Body of pancreas (tissue), 4 donors: ENCODE measurements around the gene HPN.

Experiments used
- CTCF ChIP-seq, 7 experiments: fragments of 450-650 bp in 4 of 7; fragments of 200-600 bp in 3 of 7; sonication (generic) in 3 of 7; IDR thresholded peaks; one replicate each; pipeline ENCODE4 v1.5.1; 2016 to 2019; ENCODE audit warnings: antibody characterized with exemption in 7 of 7
- POLR2A ChIP-seq, 3 donors: fragments of 450-650 bp; IDR thresholded peaks; one replicate each; pipeline ENCODE4 v1.6.1; 2016; ENCODE audit warnings: antibody characterized with exemption in 3 of 3, mild to moderate bottlenecking in 2 of 3

GRCh38 chr19:35034588-35035382 lies 6.7 kb upstream of the HPN start:
- no peak for TF ChIP-seq POLR2A (IDR thresholded peaks at IDR 0.05)
- no peak for TF ChIP-seq CTCF (IDR thresholded peaks at IDR 0.05)
